ENCODE measurements around the gene DLK1.

Gene DLK1

GRCh38 chr14:100715803-100716202 is 10.9 kb upstream of the DLK1 start:
- DNase-seq = no peak

GRCh38 chr14:100717386-100717785 is 9.3 kb upstream of the DLK1 start:
- DNase-seq = peak in 1 of 2 donors; percentile 73

GRCh38 chr14:100719976-100720520 is 6.6 kb upstream of the DLK1 start:
- DNase-seq = no peak

GRCh38 chr14:100721568-100721967 is 5.1 kb upstream of the DLK1 start:
- DNase-seq = no peak

- no peak for DNase-seq
Measured at GRCh38 chr14:100722367-100722766, 4.3 kb upstream of the DLK1 start.

GRCh38 chr14:100723135-100723829 is 3.4 kb upstream of the DLK1 start:
- DNase-seq = no peak

GRCh38 chr14:100723830-100724437 is 2.8 kb upstream of the DLK1 start:
- no peak for DNase-seq

- no peak for DNase-seq
Measured at GRCh38 chr14:100724536-100724935, 2.2 kb upstream of the DLK1 start.

GRCh38 chr14:100725587-100726387 is 905 bp upstream of the DLK1 start:
- no peak for DNase-seq

- DNase-seq = no peak
Measured at GRCh38 chr14:100727086-100727872, 587 bp downstream of the DLK1 start.

- DNase-seq = no peak
Measured at GRCh38 chr14:100727873-100728240, 1.2 kb downstream of the DLK1 start.

- no peak for DNase-seq
Measured at GRCh38 chr14:100728962-100729361, 2.3 kb downstream of the DLK1 start.

GRCh38 chr14:100729982-100730381 is 3.3 kb downstream of the DLK1 start:
- no peak for DNase-seq

GRCh38 chr14:100730581-100730980 is 3.9 kb downstream of the DLK1 start:
- DNase-seq = no peak

- DNase-seq = no peak
Measured at GRCh38 chr14:100731011-100731670, 4.4 kb downstream of the DLK1 start.

- no peak for DNase-seq
Measured at GRCh38 chr14:100731846-100732765, 5.4 kb downstream of the DLK1 start.

- DNase-seq = no peak
Measured at GRCh38 chr14:100732766-100733100, 6.0 kb downstream of the DLK1 start.

- no peak for DNase-seq
Measured at GRCh38 chr14:100733152-100733850, 6.6 kb downstream of the DLK1 start.

GRCh38 chr14:100734031-100734990 is 7.6 kb downstream of the DLK1 start:
- DNase-seq = no peak

Data from bone marrow (tissue), 2 donors.